ENCODE data around the gene OR2V2.

OR2V2 gene

GRCh38 chr5:181194489-181195248 lies 47.3 kb downstream of the OR2V2 start:
- TF ChIP-seq CTCF (IDR thresholded peaks at IDR 0.05), result no peak

GRCh38 chr5:181195249-181195761 lies 47.9 kb downstream of the OR2V2 start:
- TF ChIP-seq CTCF (IDR thresholded peaks at IDR 0.05), result no peak

- no peak for TF ChIP-seq CTCF (IDR thresholded peaks at IDR 0.05)
Observed at GRCh38 chr5:181197326-181197951, 50.1 kb downstream of the OR2V2 start.

GRCh38 chr5:181198106-181198685 lies 50.8 kb downstream of the OR2V2 start:
- TF ChIP-seq CTCF (IDR thresholded peaks at IDR 0.05), result no peak

- no peak for TF ChIP-seq CTCF (IDR thresholded peaks at IDR 0.05)
Observed at GRCh38 chr5:181198905-181199519, 51.6 kb downstream of the OR2V2 start.

GRCh38 chr5:181199881-181200638 lies 52.7 kb downstream of the OR2V2 start:
- TF ChIP-seq CTCF (IDR thresholded peaks at IDR 0.05), result no peak

GRCh38 chr5:181200816-181201215 lies 53.4 kb downstream of the OR2V2 start:
- no peak for TF ChIP-seq CTCF (IDR thresholded peaks at IDR 0.05)
